NT2/D1 (cell line): ENCODE results near the gene GAS2L3.

Experiments used
- YY1 ChIP-seq: IDR thresholded peaks from 2 replicates; pipeline ENCODE4 v1.6.1; 2011; ENCODE audit not compliant: insufficient read length, insufficient read depth
- ZNF274 ChIP-seq: IDR thresholded peaks from 2 replicates; pipeline ENCODE4 v1.6.1; 2011; ENCODE audit warnings: mild to moderate bottlenecking, low read depth, low read length

GRCh38 chr12:100553936-100554335 lies 19.5 kb upstream of the GAS2L3 start:
- no peak for TF ChIP-seq YY1
- TF ChIP-seq ZNF274: no peak
